HG02970 (cell line): ENCODE data around the gene HSD3B2.

ENCODE experiments used
- ATAC-seq: cut with Tn5 transposase; IDR thresholded peaks from one replicate; pipeline ENCODE4 v1.9.1; 2021; ENCODE audit warnings: mild to moderate bottlenecking, moderate library complexity, moderate number of reproducible peaks; ENCODE audit not compliant: unreplicated experiment, low FRiP score

HSD3B2 gene

DNA sequence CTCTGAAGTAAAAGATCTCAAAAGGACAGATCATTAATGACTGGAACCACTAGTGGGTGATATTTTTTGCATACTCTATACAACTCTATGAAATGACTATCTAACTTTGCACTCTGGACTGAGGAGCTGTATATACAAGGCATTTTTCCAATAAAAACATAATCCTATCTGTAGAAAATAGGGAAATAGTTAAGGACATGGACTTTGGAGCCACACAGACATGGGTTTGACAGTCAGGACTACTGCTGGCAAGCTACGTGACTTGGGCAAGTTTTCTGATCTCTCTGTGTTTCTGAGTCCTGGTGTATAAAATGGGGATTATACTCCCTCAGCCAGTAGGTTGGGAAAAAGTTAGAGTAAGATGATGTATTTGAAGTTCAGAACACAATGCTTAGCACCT is 20.9 kb upstream of the HSD3B2 start:
- ATAC-seq: no peak

GRCh38 chr1:119396982-119397381 is 18.0 kb upstream of the HSD3B2 start:
- no peak for ATAC-seq

GRCh38 chr1:119397986-119398385 is 17.0 kb upstream of the HSD3B2 start:
- no peak for ATAC-seq

- no peak for ATAC-seq
Observed at GRCh38 chr1:119404736-119405135, 10.2 kb upstream of the HSD3B2 start.

DNA sequence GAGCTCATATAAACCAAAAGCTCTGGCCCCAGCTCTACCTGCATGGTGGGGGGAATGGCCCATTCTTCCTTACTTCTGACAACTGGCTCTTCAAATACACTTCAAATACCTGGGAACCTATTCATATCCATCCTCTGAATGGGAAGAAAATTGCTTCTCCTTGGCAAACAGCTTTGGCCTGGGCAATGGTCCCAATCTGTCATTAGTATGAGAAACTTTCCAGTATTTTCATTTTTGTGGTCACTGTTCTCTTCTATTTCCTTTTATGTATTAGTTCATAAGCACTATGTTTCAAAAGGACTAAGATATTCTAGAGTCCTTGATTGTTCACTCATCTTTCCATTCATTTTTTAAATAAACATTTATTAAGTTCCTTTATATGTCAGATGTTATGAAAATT is 5.2 kb upstream of the HSD3B2 start:
- ATAC-seq: no peak

- no peak for ATAC-seq
Observed at GRCh38 chr1:119410961-119411360, 4.0 kb upstream of the HSD3B2 start.

GRCh38 chr1:119416006-119416640 is 1.2 kb downstream of the HSD3B2 start:
- ATAC-seq: no peak

- ATAC-seq: no peak
Observed at GRCh38 chr1:119419109-119419508, 4.2 kb downstream of the HSD3B2 start.

- no peak for ATAC-seq
Observed at GRCh38 chr1:119420638-119421037, 5.7 kb downstream of the HSD3B2 start.

- no peak for ATAC-seq
Observed at GRCh38 chr1:119422631-119423030, 7.7 kb downstream of the HSD3B2 start.

DNA sequence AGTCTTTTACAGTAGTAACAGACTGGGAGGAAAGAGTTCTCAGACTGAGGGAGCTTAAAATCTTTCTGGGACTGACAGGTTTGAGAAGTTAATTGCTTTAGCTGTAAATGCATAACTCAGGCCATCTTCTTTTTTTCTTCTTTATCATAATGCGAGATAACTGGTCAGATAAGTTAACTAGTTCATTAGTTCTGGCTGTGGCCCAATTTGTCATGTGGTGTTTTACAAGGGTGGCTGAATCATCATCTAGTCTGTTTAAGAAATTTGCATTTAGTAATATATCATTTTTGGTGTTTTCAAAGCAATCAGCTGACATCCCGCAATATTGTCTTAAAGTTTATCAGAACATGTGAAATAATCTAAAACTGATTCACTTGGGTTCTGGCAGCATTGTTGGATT is 14.0 kb downstream of the HSD3B2 start:
- ATAC-seq: no peak

DNA sequence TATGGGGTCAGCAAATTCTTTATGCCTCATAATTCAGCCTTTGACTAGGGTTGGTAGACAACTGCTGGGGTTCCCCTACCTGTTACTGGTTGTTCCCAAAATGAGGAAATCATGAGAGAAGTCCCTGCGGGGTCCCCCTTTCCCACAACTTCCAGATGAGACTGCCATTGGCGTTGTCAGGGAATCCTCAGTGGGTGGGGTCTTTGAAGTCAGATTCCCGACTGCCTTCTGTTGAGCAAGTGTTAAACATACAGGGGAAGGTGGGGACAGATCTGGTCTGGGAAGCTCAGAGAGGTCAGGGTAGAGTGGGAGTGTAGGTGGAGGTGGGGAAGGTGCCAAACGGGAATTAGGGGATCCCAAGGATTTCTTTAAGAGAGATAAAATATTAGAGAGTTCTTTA is 14.7 kb downstream of the HSD3B2 start:
- ATAC-seq: no peak

DNA sequence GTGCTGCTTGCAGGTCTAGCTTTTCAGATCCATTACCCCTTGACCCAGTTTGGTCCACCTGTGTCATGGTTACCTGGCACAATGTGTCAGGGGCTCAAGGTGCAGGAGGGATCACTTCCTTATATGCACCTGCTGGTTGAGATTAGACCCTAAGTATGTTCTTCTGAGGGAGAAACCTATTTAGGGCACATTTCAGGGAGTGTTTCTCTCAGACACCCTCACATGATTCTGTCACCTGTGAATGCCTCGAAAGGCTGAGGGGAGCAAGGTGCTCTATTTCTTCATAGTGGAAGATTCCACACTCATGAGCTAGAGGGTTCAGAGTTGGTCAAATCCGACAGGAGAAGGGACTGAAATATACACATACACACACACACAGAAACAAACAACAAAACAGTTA is 15.5 kb downstream of the HSD3B2 start:
- ATAC-seq: no peak

DNA sequence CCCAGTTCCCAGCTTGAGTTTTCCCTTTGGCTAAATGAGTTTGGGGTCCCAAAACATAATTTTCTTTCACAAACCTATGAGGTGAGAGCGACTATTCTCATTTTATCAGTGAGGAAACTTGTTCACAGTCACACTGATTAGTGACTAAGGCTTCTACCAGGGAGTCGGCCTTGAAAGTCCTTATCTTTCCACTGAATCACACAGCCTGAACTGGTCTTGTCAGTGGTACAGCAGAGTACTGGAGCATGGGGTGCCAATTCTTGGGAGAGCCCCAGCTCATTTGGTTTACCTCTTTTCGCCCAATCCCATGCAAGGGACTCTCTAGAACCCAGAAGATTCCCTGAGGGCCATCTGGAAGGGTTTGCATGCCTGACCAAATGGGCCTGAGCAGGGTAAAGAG is 16.9 kb downstream of the HSD3B2 start:
- ATAC-seq: no peak

DNA sequence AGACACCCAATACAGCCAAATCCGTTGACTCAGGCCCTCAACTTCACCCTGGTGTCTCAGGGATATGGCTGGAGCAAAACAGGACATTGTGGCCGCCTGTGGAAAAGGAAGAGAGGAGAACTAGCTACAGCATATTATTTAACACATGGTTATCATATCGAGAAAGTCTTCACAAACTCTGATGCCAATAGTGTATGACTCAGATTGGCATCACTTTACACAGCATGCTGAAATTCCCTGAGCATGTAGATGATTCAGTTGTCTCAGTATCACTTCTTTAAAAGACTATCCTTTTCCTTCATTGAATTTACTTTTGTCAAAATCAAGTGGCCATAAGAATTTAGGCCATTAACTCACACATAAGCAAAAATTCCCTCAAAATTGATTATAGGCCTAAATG is 20.1 kb downstream of the HSD3B2 start:
- ATAC-seq: no peak

DNA sequence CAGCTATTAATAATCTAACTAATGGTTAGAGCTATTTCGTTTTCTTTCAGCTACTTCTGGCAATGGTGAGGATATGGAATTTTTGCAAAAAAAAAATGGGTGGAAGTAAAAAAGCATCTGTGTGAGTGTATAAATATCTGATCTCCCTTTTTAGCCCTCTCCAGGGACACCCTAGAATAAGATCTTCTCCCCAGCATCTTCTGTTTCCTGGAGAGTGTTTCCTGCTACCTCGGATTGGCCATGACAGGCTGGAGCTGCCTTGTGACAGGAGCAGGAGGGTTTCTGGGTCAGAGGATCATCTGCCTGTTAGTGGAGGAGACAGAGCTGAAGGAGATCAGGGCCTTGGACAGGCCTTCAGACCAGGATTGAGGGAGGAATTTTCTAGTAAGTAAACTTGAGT is 23.8 kb downstream of the HSD3B2 start:
- ATAC-seq: no peak

GRCh38 chr1:119440721-119441307 is 25.9 kb downstream of the HSD3B2 start:
- ATAC-seq: no peak

GRCh38 chr1:119442756-119443155 is 27.8 kb downstream of the HSD3B2 start:
- ATAC-seq: no peak

- ATAC-seq: no peak
Observed at GRCh38 chr1:119446321-119446720, 31.4 kb downstream of the HSD3B2 start.

DNA sequence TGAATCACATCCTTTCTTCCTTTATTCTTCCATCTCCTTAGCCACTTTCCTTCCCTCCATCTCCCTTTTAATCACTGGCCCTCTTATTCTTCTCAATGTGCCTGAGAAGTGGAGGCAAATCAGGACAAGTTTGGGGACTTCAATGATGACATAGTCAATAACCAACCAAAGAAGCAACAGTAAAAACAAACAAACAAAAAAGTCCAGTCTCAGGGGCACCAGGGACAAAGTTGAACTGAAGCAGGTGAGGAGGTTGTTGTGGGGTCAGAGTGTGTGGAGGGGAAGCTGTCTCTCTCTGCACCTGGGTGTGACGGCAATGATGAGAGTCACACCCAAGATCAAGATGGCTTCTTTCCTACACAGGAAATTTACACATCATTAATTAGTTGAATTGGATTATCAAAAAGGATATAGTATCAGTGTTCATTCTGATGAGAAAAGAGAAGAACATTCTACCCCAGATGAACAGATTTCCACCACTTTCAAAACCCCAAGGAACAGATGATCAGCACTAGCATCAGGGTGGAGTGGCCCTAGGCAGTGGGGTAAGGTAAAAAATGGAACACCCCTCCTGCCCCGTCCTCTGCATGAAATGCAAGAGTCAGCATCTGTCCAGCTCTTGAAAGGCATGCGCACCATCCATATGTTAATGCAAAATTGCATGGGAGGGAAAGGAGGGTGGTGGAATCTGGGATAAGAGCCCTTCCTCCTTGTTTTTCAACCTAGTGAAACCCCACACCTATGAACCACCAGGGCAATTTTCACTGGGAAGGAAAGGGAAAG is 32.6 kb downstream of the HSD3B2 start:
- ATAC-seq: no peak

DNA sequence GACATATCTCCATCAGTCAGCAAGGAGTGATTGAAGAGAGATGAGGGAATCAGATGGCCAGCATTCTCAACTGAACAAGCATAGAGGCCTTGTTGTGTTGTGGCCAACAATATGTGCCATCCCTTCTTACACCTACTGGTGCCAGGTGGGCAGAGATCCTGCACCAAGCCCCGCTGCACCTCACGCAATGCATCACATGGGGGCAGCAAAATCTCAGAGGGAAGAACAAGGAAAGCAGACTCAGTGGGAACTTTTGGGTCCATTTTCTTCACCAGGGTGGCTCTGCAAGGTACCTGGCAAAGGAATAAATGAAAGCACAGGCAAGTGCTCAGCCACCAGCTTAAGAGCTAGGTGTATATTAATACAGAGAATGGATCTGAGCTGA is 33.2 kb downstream of the HSD3B2 start:
- no peak for ATAC-seq

- ATAC-seq: no peak
Observed at GRCh38 chr1:119449971-119450370, 35.0 kb downstream of the HSD3B2 start.
